ENCODE measurements around the gene CLASP1. TPM values are rescaled to one million over a fixed set of nuclear protein-coding genes. Genes with fewer than 3 reads are reported as not detected.

The CLASP1 gene
- polyA plus RNA-seq, 3 donors from 2014 or later, result 7.4 to 46.8 (median 22.0) TPM

DNA sequence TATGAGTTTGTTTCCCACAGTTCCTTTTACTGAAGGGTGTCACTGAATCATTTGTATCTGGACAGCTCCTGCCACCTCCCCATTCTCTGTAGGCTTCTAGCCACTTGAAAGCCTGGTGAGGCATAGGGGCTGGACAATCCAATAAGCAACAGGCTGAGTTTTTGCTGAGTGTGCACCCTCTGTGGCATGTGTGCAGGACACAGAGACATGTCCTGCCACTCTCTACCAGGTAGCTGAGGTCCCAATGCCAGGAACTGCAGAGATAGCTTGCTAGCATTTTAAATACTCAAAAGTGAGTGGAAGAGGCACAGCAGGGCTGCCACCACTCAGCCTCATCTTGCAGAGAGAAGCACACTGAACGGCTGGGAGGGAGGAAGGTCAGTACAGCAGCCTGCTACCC lies 287.0 kb downstream of the CLASP1 start:
- no peaks in the 10 kb centered on the region for H3K4me1 Mint-ChIP-seq
- H3K36me3 Mint-ChIP-seq, result peaks cover 12 to 40% (median 18%) of the 10 kb centered on the region in 3 donors
- H3K9me3 Mint-ChIP-seq, result no peaks in the 10 kb centered on the region
- H3K27ac Mint-ChIP-seq, result peak overlapping the region in 1 of 6 donors; percentile 1
- peaks cover 0 to 3% (median 0%) of the 10 kb centered on the region in 3 donors for H3K27me3 Mint-ChIP-seq (ENCODE audit: low read depth in 3 of 3)
- no peak overlapping the region for H3K4me3 Mint-ChIP-seq
- DNase-seq, result no peak

DNA sequence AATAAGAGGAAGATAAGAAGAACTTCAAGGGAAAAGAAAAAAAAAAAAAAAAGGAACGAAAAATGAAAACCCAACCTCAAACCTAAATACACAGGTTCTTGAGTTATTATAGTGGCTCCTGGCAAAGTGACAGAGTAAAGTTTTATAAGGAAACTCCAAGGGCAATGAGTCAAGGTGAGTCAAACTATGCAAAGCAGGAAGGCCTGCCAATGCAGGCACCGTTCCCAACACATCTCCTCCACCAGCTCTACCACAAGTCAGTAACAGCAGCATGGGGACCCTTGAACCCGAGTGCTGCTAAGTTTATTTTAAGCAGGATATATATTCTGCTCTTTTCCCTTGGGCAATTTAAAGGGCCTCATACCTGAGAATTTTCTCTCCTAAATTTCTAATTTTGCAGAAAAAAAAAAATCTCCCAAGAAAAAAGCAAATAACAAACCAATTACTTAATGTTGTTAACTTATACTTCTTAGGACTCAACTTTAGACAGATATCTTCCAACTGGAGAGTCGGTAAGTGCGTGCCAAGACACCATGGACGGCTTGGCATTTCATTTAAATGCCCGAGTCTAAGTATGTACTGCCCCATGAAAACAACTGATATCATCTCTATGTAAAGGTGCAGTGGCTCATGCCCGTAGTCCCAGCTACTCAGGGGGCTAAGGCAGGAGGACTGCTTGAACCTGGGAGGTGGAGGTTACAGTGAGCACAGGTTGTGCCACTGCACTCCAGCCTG lies 288.5 kb downstream of the CLASP1 start:
- Mint-ChIP-seq H3K4me1 (peaks cover 0 to 5% of the 10 kb centered on the region in 2 donors), H3K9me3 (no peaks in the 10 kb centered on the region), H3K27me3 (ENCODE audit: low read depth in 3 of 3) (peaks cover 0 to 3% (median 0%) of the 10 kb centered on the region in 3 donors), H3K27ac (no peak overlapping the region), H3K4me3 (no peak overlapping the region), H3K36me3 (peaks cover 14 to 40% (median 17%) of the 10 kb centered on the region in 3 donors)
- no peak for DNase-seq

DNA sequence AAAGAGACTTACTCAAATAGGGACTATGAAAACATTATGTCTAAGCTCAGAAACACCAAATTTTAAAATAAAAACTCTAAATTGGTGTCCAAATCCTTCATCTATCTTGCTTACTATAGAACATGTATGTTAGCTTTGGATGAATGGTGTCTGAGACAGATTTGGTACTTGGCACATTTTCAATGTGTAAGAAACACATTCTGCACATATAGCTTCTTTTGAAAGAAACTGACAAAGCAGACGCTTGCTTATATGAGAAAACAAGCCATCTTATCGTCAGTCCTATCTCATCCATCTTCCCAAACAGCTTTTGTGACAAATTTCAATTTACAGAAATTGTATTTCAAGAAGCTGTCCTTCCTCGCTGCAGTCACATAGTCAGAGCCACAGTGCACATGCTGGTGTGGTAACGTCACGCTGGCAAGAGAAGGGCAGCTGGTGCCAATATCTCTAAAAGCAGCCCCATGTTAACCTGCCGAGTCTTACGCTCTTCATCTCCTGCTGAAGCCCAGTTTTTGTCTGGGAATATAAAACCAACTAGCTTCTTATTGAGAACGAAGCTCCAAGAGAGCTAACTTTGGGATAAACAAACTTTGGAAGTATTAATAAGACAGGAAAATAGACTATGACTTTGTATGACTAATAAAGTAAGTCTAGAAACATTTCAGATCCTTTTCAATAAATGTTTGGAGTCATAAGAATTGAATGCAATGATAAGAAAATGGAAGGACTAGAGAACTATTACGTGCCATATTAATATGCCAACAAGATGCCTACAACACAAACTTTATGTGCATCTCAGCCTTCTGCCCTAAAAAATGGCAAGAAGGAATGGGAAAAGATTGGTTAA lies 289.3 kb downstream of the CLASP1 start:
- Mint-ChIP-seq H3K4me3 (no peak overlapping the region), H3K27ac (no peak overlapping the region), H3K9me3 (no peaks in the 10 kb centered on the region), H3K36me3 (peaks cover 10 to 36% (median 17%) of the 10 kb centered on the region in 3 donors), H3K4me1 (peaks cover 0 to 11% of the 10 kb centered on the region in 2 donors), H3K27me3 (ENCODE audit: low read depth in 3 of 3) (no peaks in the 10 kb centered on the region)
- DNase-seq, result no peak

DNA sequence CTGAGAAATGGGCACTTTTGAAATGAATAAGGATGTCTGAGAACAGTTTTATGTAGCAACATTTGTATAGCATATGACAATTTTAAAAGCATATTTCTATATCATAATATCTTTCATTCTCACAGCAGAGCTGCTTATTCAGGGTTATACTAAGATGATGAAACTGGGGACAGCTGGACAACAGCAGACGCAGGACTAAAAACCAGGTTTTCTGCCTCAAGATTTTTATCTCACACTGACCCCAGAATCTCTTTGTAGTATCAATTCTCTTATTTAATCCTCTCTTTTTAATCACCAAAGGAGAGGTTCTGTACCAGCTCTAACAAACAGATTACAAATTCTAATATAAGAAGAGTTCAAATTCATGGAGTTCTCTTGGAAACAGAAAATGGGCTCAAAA lies 290.1 kb downstream of the CLASP1 start:
- Mint-ChIP-seq H3K27me3 (ENCODE audit: low read depth in 3 of 3) (no peaks in the 10 kb centered on the region), H3K4me3 (no peak overlapping the region), H3K4me1 (peaks cover 0 to 11% of the 10 kb centered on the region in 2 donors), H3K36me3 (peaks cover 10 to 40% (median 17%) of the 10 kb centered on the region in 3 donors), H3K9me3 (no peaks in the 10 kb centered on the region), H3K27ac (no peak overlapping the region)
- no peak for DNase-seq

DNA sequence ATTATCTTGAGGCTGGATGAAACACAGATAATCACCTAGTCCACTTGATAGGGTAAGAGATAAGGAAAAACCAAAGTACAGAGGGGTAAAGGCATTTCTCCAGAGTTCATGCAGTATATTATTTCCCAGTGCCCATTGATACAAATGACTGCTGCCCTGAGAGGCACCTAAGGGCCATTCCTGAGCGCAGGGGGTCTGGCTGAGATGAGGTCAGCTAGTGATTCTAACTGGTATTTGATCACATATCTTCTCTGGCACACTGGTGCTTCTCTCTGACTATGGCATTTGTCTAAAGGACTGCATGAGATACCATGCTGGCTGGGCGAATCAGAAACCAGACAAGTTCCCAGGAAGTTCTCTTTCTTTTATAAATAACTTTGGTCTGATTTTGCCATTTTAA lies 291.0 kb downstream of the CLASP1 start:
- Mint-ChIP-seq H3K27ac (no peak overlapping the region), H3K27me3 (ENCODE audit: low read depth in 3 of 3) (no peaks in the 10 kb centered on the region), H3K4me3 (no peak overlapping the region), H3K9me3 (no peaks in the 10 kb centered on the region), H3K36me3 (peaks cover 10 to 41% (median 17%) of the 10 kb centered on the region in 3 donors), H3K4me1 (peaks cover 0 to 11% of the 10 kb centered on the region in 2 donors)
- DNase-seq, result no peak

DNA sequence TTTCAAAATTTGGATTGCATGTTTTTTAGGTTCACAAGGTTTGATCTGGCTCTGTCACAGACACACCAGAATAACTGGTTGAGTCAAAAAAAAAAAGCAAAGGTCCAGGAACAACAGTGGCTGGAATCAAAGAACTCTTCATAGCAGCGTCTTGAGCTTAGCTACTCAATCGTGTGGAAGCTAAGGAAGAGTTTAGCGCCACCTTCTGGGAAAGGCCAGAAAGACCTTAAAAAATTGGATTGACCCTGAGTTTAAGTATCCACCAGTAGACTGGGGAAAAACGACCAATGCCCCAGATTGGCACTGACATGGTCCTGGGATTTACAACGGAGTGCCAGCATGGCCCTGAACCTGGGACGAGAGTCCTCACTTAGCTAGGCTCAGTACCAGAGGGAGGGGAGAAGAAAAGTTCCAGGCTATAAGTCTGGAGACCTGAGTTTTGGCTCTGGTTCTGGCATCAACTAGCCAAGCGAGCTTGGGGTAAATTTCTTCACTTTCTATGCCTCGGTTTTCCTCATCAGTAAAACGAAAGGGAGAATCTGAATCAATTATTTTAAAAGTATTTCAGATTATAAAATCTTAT lies 293.1 kb downstream of the CLASP1 start:
- Mint-ChIP-seq H3K27me3 (ENCODE audit: low read depth in 3 of 3) (no peaks in the 10 kb centered on the region), H3K9me3 (no peaks in the 10 kb centered on the region), H3K27ac (peak overlapping the region in 2 of 6 donors; percentile 13 to 22), H3K4me1 (peaks cover 0 to 11% of the 10 kb centered on the region in 2 donors), H3K36me3 (peaks cover 5 to 29% (median 8%) of the 10 kb centered on the region in 3 donors), H3K4me3 (no peak overlapping the region)
- no peak for DNase-seq

DNA sequence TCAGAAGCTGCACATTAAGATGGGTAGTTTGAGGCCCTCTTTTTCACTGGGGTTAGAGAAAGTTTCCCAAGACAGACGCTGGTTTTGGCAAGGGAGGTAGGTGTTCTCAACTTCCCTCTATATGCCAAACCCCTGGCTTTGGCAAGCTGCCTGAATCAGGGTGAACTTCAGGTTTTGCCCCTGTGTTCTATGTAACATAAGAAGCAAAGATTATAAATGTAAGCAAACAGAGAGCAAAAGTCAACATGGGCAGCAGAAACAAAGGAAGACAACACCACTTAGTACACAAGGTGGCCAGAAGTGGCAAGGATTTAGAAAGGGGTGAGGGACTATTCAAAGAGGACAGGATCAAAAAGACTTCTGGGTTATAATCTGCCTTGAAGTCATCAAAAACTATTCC lies 293.8 kb downstream of the CLASP1 start:
- peaks cover 0 to 11% of the 10 kb centered on the region in 2 donors for H3K4me1 Mint-ChIP-seq
- no peak overlapping the region for H3K4me3 Mint-ChIP-seq
- peak overlapping the region in 3 of 6 donors; percentile 5 to 57 (median 9) for H3K27ac Mint-ChIP-seq
- DNase-seq, result no peak
- no peaks in the 10 kb centered on the region for H3K9me3 Mint-ChIP-seq
- H3K27me3 Mint-ChIP-seq (ENCODE audit: low read depth in 3 of 3), result no peaks in the 10 kb centered on the region
- H3K36me3 Mint-ChIP-seq, result peaks cover 7 to 27% (median 8%) of the 10 kb centered on the region in 3 donors

DNA sequence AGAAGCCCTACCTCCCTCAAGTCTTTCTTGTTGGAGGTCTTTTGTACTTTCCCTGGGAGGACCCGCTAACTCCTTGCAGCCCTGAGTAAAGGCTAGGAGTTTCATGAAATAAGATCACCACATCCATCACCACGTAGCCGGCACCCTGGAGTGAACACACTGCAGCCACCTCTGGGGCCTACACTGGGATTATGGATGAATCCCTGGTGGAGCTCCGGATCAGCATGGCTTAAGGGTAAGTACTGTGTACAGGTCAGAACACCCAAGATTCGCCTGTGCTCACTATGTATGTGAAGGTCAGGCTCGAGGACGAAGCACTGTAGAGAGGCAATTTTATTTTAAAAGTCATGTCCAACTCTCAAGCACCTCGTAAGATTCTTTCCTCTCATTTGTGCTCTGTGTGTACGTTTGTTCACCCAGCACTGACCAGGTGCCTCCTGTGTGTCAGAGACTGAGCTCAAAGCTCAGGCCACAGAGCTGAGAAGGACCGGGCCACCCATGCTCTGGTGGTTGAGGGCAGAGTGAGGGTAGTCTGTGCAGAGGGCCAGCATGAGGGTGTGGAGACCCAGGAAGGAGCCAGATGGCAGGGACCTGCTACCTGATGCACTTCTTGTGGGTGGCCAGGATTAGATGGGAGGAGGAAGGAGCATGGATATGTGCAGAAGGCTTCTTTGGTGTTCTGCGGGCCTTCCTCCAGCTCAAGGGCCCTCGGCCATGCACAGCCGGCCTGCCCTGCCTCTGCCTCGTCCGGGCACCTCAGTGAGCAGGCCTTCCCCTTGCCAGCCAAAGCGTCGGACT lies 297.5 kb downstream of the CLASP1 start:
- Mint-ChIP-seq H3K9me3 (no peaks in the 10 kb centered on the region), H3K27ac (peak overlapping the region in 2 of 6 donors; percentile 12 to 45), H3K4me1 (peaks cover 0 to 11% of the 10 kb centered on the region in 2 donors), H3K36me3 (peaks cover 13 to 40% (median 17%) of the 10 kb centered on the region in 3 donors), H3K27me3 (ENCODE audit: low read depth in 3 of 3) (peaks cover 0 to 4% (median 0%) of the 10 kb centered on the region in 3 donors), H3K4me3 (no peak overlapping the region)
- DNase-seq, result no peak

DNA sequence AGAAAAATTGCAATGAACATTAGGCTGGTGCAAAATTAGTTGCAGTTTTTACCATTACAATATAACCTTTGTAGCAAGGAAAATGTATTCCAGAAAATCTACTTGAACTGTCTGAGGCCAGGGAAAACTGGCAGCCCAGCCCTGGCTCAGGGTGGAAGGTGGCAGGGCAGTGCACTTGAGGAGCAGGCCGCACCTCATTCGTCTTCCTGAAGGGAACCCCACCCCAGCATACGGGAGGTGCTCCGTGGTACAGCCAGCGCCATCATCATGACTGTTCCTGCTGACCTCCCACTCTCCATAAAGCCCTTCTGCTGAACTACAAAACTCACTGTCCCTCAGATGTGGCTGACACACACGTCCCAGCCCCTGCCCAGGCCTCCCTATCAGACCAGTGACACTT lies 298.4 kb downstream of the CLASP1 start:
- Mint-ChIP-seq H3K9me3 (no peaks in the 10 kb centered on the region), H3K27me3 (ENCODE audit: low read depth in 3 of 3) (peaks cover 0 to 4% (median 0%) of the 10 kb centered on the region in 3 donors), H3K27ac (peak overlapping the region in 2 of 6 donors; percentile 29 to 45), H3K4me1 (peaks cover 0 to 7% of the 10 kb centered on the region in 2 donors), H3K4me3 (no peak overlapping the region), H3K36me3 (peaks cover 10 to 41% (median 17%) of the 10 kb centered on the region in 3 donors)
- DNase-seq, result no peak

DNA sequence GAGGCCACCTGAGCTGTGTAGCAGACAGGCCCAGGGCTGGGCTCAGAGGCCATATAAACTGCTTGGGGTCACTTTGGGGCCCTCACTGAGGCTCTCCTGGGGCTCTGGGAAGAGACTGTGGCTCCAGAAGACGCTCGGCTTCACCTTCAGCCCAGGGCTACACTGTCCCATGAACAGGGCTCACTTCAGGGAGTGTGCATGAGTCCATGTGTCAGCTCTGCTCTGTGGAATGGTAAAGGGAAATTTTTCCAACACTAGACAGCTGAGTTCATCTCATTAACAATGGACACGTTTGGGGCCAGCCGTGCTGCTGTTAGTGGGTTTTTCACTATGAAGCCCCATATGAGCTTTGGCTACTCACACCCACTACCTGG lies 298.9 kb downstream of the CLASP1 start:
- H3K9me3 Mint-ChIP-seq, result no peaks in the 10 kb centered on the region
- peaks cover 0 to 2% of the 10 kb centered on the region in 2 donors for H3K4me1 Mint-ChIP-seq
- H3K27ac Mint-ChIP-seq, result peak overlapping the region in 2 of 6 donors; percentile 40 to 74
- no peak overlapping the region for H3K4me3 Mint-ChIP-seq
- H3K27me3 Mint-ChIP-seq (ENCODE audit: low read depth in 3 of 3), result peaks cover 0 to 4% (median 0%) of the 10 kb centered on the region in 3 donors
- peaks cover 10 to 41% (median 16%) of the 10 kb centered on the region in 3 donors for H3K36me3 Mint-ChIP-seq
- DNase-seq, result no peak

DNA sequence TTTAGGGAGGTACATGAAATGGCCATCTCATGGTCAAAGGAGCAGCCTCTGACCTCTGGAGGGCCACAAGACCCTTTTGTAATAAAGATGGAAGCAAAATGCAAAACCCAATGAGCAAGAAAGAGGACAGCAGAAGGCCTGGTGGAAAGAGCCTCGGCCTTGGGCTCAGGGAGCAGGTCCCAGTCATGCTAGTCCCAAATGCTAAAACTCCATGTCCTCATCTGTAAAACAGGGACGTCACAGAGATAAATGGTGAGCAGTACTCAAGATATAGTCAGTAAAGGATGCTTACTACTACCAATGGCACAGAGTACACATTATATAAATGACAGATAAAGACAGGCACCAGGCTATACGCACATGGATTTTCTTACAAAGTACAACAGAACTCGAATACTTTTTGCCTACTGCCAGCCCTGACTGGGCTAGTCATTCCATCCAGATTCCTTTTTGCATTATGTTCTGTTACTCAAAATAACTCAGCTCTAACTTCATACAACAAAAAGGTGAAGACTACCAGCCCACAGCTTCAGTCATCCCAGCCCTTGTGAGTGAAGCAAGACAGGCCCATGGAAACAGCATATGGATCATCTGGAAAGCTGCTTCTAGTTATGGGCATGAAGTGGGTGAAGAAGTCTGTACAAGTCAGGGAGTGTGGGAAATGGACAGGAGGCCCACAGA lies 299.4 kb downstream of the CLASP1 start:
- Mint-ChIP-seq H3K4me3 (no peak overlapping the region), H3K4me1 (no peaks in the 10 kb centered on the region), H3K36me3 (peaks cover 10 to 41% (median 16%) of the 10 kb centered on the region in 3 donors), H3K27me3 (ENCODE audit: low read depth in 3 of 3) (peaks cover 0 to 4% (median 0%) of the 10 kb centered on the region in 3 donors), H3K27ac (peak overlapping the region in 4 of 6 donors; percentile 3 to 74 (median 56)), H3K9me3 (no peaks in the 10 kb centered on the region)
- DNase-seq, result no peak

DNA sequence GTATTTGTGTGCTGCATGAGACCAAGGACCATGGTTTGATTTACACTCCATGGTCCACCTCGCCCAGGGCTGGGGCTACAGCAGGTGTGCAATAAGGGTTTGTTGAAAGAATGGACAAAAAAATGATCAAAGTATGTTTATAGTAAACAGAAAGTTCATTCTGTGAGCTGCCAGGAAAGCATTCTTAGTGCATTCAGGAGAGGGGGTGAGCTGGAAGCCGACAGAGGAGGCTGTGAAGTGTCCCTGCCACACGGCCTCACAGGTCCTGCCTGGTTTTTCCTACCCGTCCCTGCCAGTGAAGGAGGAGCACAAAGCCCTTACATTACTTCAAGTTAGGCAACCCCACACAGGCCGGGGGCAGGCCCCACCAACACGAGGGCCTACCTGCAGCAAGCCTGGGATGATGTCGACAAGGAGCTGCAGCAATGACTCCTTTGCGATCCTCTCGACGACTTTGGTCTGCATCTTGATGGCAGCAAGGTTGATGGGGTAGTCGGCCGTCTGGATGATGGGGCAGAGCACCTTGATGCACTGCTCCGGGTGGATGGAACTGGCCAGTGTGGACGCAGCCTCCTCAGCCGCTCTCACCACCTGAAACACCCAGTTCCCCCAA lies 301.0 kb downstream of the CLASP1 start:
- H3K27me3 Mint-ChIP-seq (ENCODE audit: low read depth in 3 of 3), result peaks cover 0 to 5% (median 0%) of the 10 kb centered on the region in 3 donors
- H3K4me1 Mint-ChIP-seq, result peaks cover 0 to 2% of the 10 kb centered on the region in 2 donors
- no peaks in the 10 kb centered on the region for H3K9me3 Mint-ChIP-seq
- no peak overlapping the region for H3K4me3 Mint-ChIP-seq
- H3K36me3 Mint-ChIP-seq, result peaks cover 17 to 40% (median 20%) of the 10 kb centered on the region in 3 donors
- DNase-seq, result no peak
- no peak overlapping the region for H3K27ac Mint-ChIP-seq

All from immature natural killer cell (primary cell).